Endothelial cell of umbilical vein (primary cell): ENCODE measurements around the gene BRMS1. TPM values are rescaled to one million over a fixed set of nuclear protein-coding genes. Genes with fewer than 3 reads are reported as not detected.

ENCODE experiments used
- BruUV-seq: library from RNA; stranded (reverse); fragments of 400-500 nt; replicated peaks from 2 replicates; lab custom pipeline; 2021; lab: Mats Ljungman, UMichigan
- CTCF ChIA-PET: fragments of 300-600, 350-600 bp; sonication (Branson Sonifier 250); formaldehyde crosslinking; loops from one replicate; lab custom pipeline; 2021; ENCODE audit warnings: antibody characterized with exemption, inconsistent platforms; lab: Charles Lee
- POLR2A ChIA-PET: fragments of 300-600, 350-600 bp; sonication (Branson Sonifier 250); formaldehyde crosslinking; loops from one replicate; lab custom pipeline; 2021; ENCODE audit warnings: antibody characterized with exemption, inconsistent platforms; lab: Charles Lee
- DNase-seq: peaks from one replicate; pipeline ENCODE4 v3.0.0-alpha.2; 2011; ENCODE audit warnings: low read depth, low spot score
- FAIRE-seq: peaks from 2 replicates; lab custom pipeline; 2011; peaks lifted over from hg19 to GRCh38; lab: Jason Lieb, UNC
- H2AFZ ChIP-seq: 2 replicates; pipeline ENCODE4 v1.6.0; 2012; ENCODE audit warnings: low read depth, low read length, control low read depth, inconsistent platforms
- H3K27ac ChIP-seq: 2 replicates; pipeline ENCODE4 v1.5.1; 2011; ENCODE audit warnings: low read depth, mild to moderate bottlenecking, control low read depth, low read length, moderate library complexity; ENCODE audit not compliant: insufficient read depth
- H3K27me3 ChIP-seq, 2 experiments: 2 replicates each; pipeline versions ENCODE4 v1.6.0 to v1.6.1; 2011; ENCODE audit warnings: low read length in 2 of 2, mixed read lengths in 1 of 2; ENCODE audit not compliant: control insufficient read depth in 2 of 2, insufficient read depth in 2 of 2
- H3K36me3 ChIP-seq, 2 experiments: 2 replicates in 1 of 2; 3 replicates in 1 of 2; pipeline ENCODE4 v1.5.1; 2011; ENCODE audit warnings: low read length in 2 of 2, mild to moderate bottlenecking in 1 of 2, moderate library complexity in 1 of 2; ENCODE audit not compliant: control insufficient read depth in 2 of 2, insufficient read depth in 2 of 2; ENCODE audit errors: extremely low read depth in 1 of 2
- H3K4me1 ChIP-seq: 3 replicates; pipeline ENCODE4 v1.5.1; 2011; ENCODE audit warnings: mild to moderate bottlenecking, low read length; ENCODE audit not compliant: control insufficient read depth, insufficient read depth; ENCODE audit errors: extremely low read depth
- H3K4me2 ChIP-seq: 2 replicates; pipeline ENCODE4 v1.6.1; 2011; ENCODE audit warnings: low read length, control low read depth, mixed read lengths; ENCODE audit not compliant: insufficient read depth
- H3K4me3 ChIP-seq, 3 experiments: fragments of 200-600 bp in 1 of 3; sonication (generic), shearing (Covaris generic) in 1 of 3; replicated peaks in 1 of 3; 2 replicates each; pipeline ENCODE4 v1.5.1; 2011 to 2016; ENCODE audit warnings: control low read depth in 3 of 3, low read length in 3 of 3, mild to moderate bottlenecking in 2 of 3, inconsistent platforms in 1 of 3, low read depth in 1 of 3, moderate library complexity in 1 of 3; ENCODE audit not compliant: insufficient read depth in 1 of 3
- H3K79me2 ChIP-seq: 2 replicates; pipeline ENCODE4 v1.6.0; 2012; ENCODE audit warnings: low read length, inconsistent platforms; ENCODE audit not compliant: control insufficient read depth, insufficient read depth
- H3K9ac ChIP-seq: replicated peaks from 2 replicates; pipeline ENCODE3; 2011; ENCODE audit warnings: low read length, control low read depth; ENCODE audit not compliant: insufficient read depth; ENCODE audit errors: extremely low read depth
- H3K9me1 ChIP-seq: replicated peaks from 3 replicates; pipeline ENCODE4 v1.6.0; 2011; ENCODE audit warnings: mild to moderate bottlenecking, low read length; ENCODE audit not compliant: control insufficient read depth, insufficient read depth; ENCODE audit errors: extremely low read depth
- H3K9me3 ChIP-seq: replicated peaks from 2 replicates; pipeline ENCODE4 v1.5.1; 2012; ENCODE audit warnings: low read length, inconsistent platforms; ENCODE audit not compliant: control insufficient read depth, insufficient read depth
- H4K20me1 ChIP-seq: replicated peaks from 2 replicates; pipeline ENCODE3; 2011; ENCODE audit warnings: mild to moderate bottlenecking, low read length; ENCODE audit not compliant: control insufficient read depth, insufficient read depth; ENCODE audit errors: extremely low read depth
- EZH2 ChIP-seq: IDR thresholded peaks from 2 replicates; pipeline ENCODE4 v1.6.1; 2012; ENCODE audit warnings: borderline replicate concordance, low read depth, mild to moderate bottlenecking, moderate library complexity, low read length, inconsistent platforms; ENCODE audit not compliant: severe bottlenecking
- FOS ChIP-seq: IDR thresholded peaks from 2 replicates; pipeline ENCODE4 v1.6.1; 2011; ENCODE audit warnings: mild to moderate bottlenecking, low read length, moderate library complexity, borderline replicate concordance; ENCODE audit not compliant: insufficient read depth
- GATA2 ChIP-seq: IDR thresholded peaks from 2 replicates; pipeline ENCODE4 v1.7.0; 2011; ENCODE audit warnings: low read depth, mild to moderate bottlenecking, moderate library complexity, mixed read lengths, low read length; ENCODE audit not compliant: insufficient read length, insufficient read depth
- JUN ChIP-seq: IDR thresholded peaks from 2 replicates; pipeline ENCODE4 v1.6.1; 2011; ENCODE audit warnings: borderline replicate concordance, low read depth; ENCODE audit not compliant: insufficient read length, insufficient read depth
- MAX ChIP-seq: IDR thresholded peaks from 2 replicates; pipeline ENCODE4 v1.6.1; 2011; ENCODE audit not compliant: insufficient read depth, insufficient read length
- MYC ChIP-seq: IDR thresholded peaks from one replicate; pipeline ENCODE4 v1.6.1; 2011; ENCODE audit warnings: mild to moderate bottlenecking, low read depth, low read length
- POLR2A ChIP-seq: IDR thresholded peaks from 2 replicates; pipeline ENCODE4 v1.6.1; 2012; ENCODE audit warnings: low read depth, mild to moderate bottlenecking, control low read depth, low read length
- POLR2AphosphoS5 ChIP-seq: IDR thresholded peaks from 2 replicates; pipeline ENCODE4 v1.6.1; 2012; ENCODE audit warnings: low read depth, mild to moderate bottlenecking, control low read depth, low read length, moderate library complexity; ENCODE audit not compliant: insufficient read depth
- dilution Hi-C: fragments of 300-500 bp; cut with MboI; formaldehyde crosslinking; loops from one replicate; pipeline ENCODE4 v1.15.0; 2019; ENCODE audit warnings: low sequenced_read_pairs; ENCODE audit not compliant: extremely low pct_ligation_motif_present
- intact Hi-C: fragments of 100-400 bp; cut with micrococcal nuclease; formaldehyde crosslinking; loops from one replicate; pipeline ENCODE4 v1.10.0; 2022
- polyA plus RNA-seq, 4 experiments: library from polyadenylated mRNA; depleted of rRNA in 3 of 4; stranded (reverse) in 3 of 4; unstranded in 1 of 4; fragments of >200 nt; gene quantifications; 2 replicates each; pipeline versions ENCODE4 v1.2.1 to v1.2.3, GENCODE V29; 2011 to 2012; ENCODE audit warnings: missing spikeins in 1 of 4
- total RNA-seq: library from RNA; stranded (reverse); gene quantifications from 2 replicates; pipeline ENCODE4 v1.2.3, GENCODE V29; 2021
- TF ChIP-seq, protein P1 (sequence below), 2 donors: IDR thresholded peaks; 1 replicate in 1 of 2; 2 replicates in 1 of 2; pipeline ENCODE4 v1.5.1; 2011; ENCODE audit warnings: low read length in 2 of 2, mild to moderate bottlenecking in 2 of 2, moderate library complexity in 2 of 2, control low read depth in 1 of 2, inconsistent platforms in 1 of 2, low read depth in 1 of 2; ENCODE audit not compliant: insufficient read depth in 1 of 2; ENCODE audit errors: extremely low read depth in 1 of 2

Gene BRMS1
- total and polyA plus RNA-seq, 2 donors (not counting 3 experiments of a cell fraction or from before 2014, with no cell fraction given): 51.4 to 53.1 TPM

DNA sequence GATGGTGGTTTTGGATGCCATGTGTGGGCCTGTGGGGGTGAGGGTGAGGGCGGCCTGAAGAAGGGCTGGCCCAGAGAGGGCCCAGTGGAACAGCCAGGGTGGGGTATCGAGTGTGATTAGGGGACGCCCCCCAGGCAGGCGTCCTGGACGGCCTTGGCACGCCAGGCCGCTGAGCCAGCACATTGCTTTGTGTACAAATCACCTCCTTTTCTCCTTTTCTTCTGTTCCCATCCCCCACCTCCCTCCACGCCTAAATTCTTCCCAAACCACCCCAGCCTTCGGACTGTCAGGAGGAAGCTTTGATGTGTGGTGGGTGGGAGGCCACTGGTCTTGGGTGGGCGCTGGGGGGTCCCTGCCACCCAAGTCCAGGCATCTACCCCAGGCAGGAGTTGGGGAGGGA, 20.2 kb downstream of the BRMS1 start:
- ChIA-PET CTCF (interaction anchor here (4.0 kb wide), 1 partner anchor 12 kb away, joined by 56 read pairs; no protein-coding TSS in a partner anchor), POLR2A (interaction anchor here (1.7 kb wide), 1 partner anchor 12 kb away, joined by 4 read pairs; no protein-coding TSS in a partner anchor)
- dilution Hi-C loops: no loop called here
- no peaks in the 10 kb centered on the region for H3K9me3 ChIP-seq
- H3K9me1 ChIP-seq: no peaks in the 10 kb centered on the region
- FAIRE-seq (no peak), DNase-seq (no peak)
- no peak overlapping the region for H3K27ac ChIP-seq
- H3K9ac ChIP-seq: no peak overlapping the region
- no peak for TF ChIP-seq POLR2AphosphoS5
- H3K4me2 ChIP-seq: no peak overlapping the region
- intact Hi-C loops: no loop called here
- no peak overlapping the region for H2AFZ ChIP-seq
- no peak overlapping the region for H3K4me3 ChIP-seq
- no peaks in the 10 kb centered on the region for H3K27me3 ChIP-seq
- H3K36me3 ChIP-seq: no peaks in the 10 kb centered on the region
- H3K4me1 ChIP-seq: peaks cover 7% of the 10 kb centered on the region
- BruUV-seq: no TSS peak
- H4K20me1 ChIP-seq: no peaks in the 10 kb centered on the region
- no peaks in the 10 kb centered on the region for H3K79me2 ChIP-seq

DNA sequence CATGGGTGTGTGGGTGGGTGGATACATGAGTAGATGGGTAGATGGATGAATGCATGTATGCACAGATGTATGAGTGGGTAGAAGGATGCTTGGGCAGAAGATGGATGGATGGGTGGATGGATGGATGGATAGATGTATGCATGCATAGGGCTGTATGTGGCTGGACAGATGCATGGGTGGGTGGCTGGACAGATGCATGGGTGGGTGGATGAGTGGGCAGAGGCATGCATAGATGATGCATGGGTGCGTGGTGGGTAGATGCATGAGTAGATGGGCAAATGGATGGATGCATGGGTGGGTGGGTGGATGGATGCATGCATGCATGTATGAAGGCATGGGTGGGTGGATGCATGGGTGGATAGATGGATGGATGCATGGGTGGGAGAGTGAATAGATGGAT, 21.2 kb downstream of the BRMS1 start:
- H2AFZ ChIP-seq: no peak overlapping the region
- no peaks in the 10 kb centered on the region for H3K9me3 ChIP-seq
- H3K4me2 ChIP-seq: no peak overlapping the region
- H3K27ac ChIP-seq: no peak overlapping the region
- peaks cover 6% of the 10 kb centered on the region for H3K4me1 ChIP-seq
- intact Hi-C loops: no loop called here
- no peaks in the 10 kb centered on the region for H3K79me2 ChIP-seq
- TF ChIP-seq FOS (no peak), POLR2AphosphoS5 (no peak), JUN (no peak), MAX (no peak), MYC (no peak), POLR2A (no peak), EZH2 (no peak), GATA2 (no peak)
- TF ChIP-seq, protein P1, sequence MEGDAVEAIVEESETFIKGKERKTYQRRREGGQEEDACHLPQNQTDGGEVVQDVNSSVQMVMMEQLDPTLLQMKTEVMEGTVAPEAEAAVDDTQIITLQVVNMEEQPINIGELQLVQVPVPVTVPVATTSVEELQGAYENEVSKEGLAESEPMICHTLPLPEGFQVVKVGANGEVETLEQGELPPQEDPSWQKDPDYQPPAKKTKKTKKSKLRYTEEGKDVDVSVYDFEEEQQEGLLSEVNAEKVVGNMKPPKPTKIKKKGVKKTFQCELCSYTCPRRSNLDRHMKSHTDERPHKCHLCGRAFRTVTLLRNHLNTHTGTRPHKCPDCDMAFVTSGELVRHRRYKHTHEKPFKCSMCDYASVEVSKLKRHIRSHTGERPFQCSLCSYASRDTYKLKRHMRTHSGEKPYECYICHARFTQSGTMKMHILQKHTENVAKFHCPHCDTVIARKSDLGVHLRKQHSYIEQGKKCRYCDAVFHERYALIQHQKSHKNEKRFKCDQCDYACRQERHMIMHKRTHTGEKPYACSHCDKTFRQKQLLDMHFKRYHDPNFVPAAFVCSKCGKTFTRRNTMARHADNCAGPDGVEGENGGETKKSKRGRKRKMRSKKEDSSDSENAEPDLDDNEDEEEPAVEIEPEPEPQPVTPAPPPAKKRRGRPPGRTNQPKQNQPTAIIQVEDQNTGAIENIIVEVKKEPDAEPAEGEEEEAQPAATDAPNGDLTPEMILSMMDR (IDR thresholded peaks at IDR 0.05; ENCODE audit: extremely low read depth in 1 of 2, insufficient read depth in 1 of 2, low read depth in 1 of 2, low read length in 2 of 2): no peak
- DNase-seq (no peak), FAIRE-seq (no peak)
- no peak overlapping the region for H3K4me3 ChIP-seq
- no TSS peak for BruUV-seq
- no peaks in the 10 kb centered on the region for H3K36me3 ChIP-seq
- H3K9ac ChIP-seq: no peak overlapping the region
- POLR2A ChIA-PET: no interaction called here
- CTCF ChIA-PET: interaction anchor here (4.0 kb wide), 1 partner anchor 11 kb away, joined by 56 read pairs; no protein-coding TSS in a partner anchor
- H3K27me3 ChIP-seq: peaks cover 0 to 3% of the 10 kb centered on the region in 2 experiments
- no peaks in the 10 kb centered on the region for H4K20me1 ChIP-seq
- H3K9me1 ChIP-seq: no peaks in the 10 kb centered on the region
- dilution Hi-C loops: no loop called here
